H9 (cell line): ENCODE data around the gene IFNA13. TPM values are rescaled to one million over a fixed set of nuclear protein-coding genes. Genes with fewer than 3 reads are reported as not detected.

ENCODE experiments used
- DNase-seq: peaks from one replicate; pipeline ENCODE4 v3.0.0-alpha.2; 2017
- H2AFZ ChIP-seq: one replicate; pipeline ENCODE4 v1.6.1; 2013; ENCODE audit warnings: mild to moderate bottlenecking, low read length, control low read depth, moderate library complexity
- H2AK5ac ChIP-seq: 2 replicates; pipeline ENCODE4 v1.6.1; 2013; ENCODE audit warnings: low read length, control low read depth, mixed read lengths; ENCODE audit not compliant: insufficient read length
- H2BK120ac ChIP-seq: one replicate; pipeline ENCODE4 v1.6.1; 2013; ENCODE audit warnings: low read depth, mild to moderate bottlenecking, low read length, control low read depth, inconsistent platforms; ENCODE audit not compliant: poor library complexity, severe bottlenecking
- H2BK12ac ChIP-seq: 2 replicates; pipeline ENCODE4 v1.6.1; 2013; ENCODE audit warnings: low read length, control low read depth, mixed read lengths, low read depth; ENCODE audit not compliant: insufficient read length
- H2BK15ac ChIP-seq: 2 replicates; pipeline ENCODE4 v1.6.1; 2013; ENCODE audit warnings: low read depth, low read length, control low read depth
- H2BK20ac ChIP-seq: one replicate; pipeline ENCODE4 v1.6.1; 2013; ENCODE audit warnings: low read depth, mild to moderate bottlenecking, low read length, control low read depth, inconsistent platforms; ENCODE audit not compliant: poor library complexity, severe bottlenecking
- H2BK5ac ChIP-seq: 2 replicates; pipeline ENCODE4 v1.6.1; 2013; ENCODE audit warnings: low read length, control low read depth, mixed read lengths; ENCODE audit not compliant: insufficient read length
- H3K14ac ChIP-seq: 2 replicates; pipeline ENCODE4 v1.6.1; 2013; ENCODE audit warnings: low read length, control low read depth; ENCODE audit not compliant: insufficient read depth
- H3K18ac ChIP-seq: 2 replicates; pipeline ENCODE4 v1.6.1; 2013; ENCODE audit warnings: low read depth, mild to moderate bottlenecking, mixed read lengths, low read length, control low read depth; ENCODE audit not compliant: insufficient read length
- H3K23ac ChIP-seq: 2 replicates; pipeline ENCODE4 v1.6.1; 2013; ENCODE audit warnings: low read length, control low read depth, mixed read lengths, low read depth; ENCODE audit not compliant: insufficient read length
- H3K23me2 ChIP-seq: 2 replicates; pipeline ENCODE4 v1.6.1; 2013; ENCODE audit warnings: low read depth, mild to moderate bottlenecking, mixed read lengths, low read length, control low read depth; ENCODE audit not compliant: insufficient read length, poor library complexity, severe bottlenecking
- H3K27ac ChIP-seq: 2 replicates; pipeline ENCODE4 v1.5.1; 2013; ENCODE audit warnings: low read length, control low read depth, mixed read lengths, low read depth; ENCODE audit not compliant: insufficient read length
- H3K27me3 ChIP-seq: 2 replicates; pipeline ENCODE4 v1.6.1; 2013; ENCODE audit warnings: low read length, control low read depth, inconsistent platforms; ENCODE audit not compliant: insufficient read depth
- H3K4ac ChIP-seq: 2 replicates; pipeline ENCODE4 v1.6.1; 2013; ENCODE audit warnings: low read depth, mild to moderate bottlenecking, control low read depth, inconsistent platforms, low read length, moderate library complexity
- H3K4me1 ChIP-seq: 2 replicates; pipeline ENCODE4 v1.6.1; 2013; ENCODE audit warnings: low read length, control low read depth, inconsistent platforms; ENCODE audit not compliant: insufficient read depth
- H3K4me2 ChIP-seq: 2 replicates; pipeline ENCODE4 v1.6.1; 2013; ENCODE audit warnings: low read length, control low read depth, mixed read lengths; ENCODE audit not compliant: insufficient read length, insufficient read depth
- H3K56ac ChIP-seq: 2 replicates; pipeline ENCODE4 v1.6.1; 2013; ENCODE audit warnings: low read depth, mild to moderate bottlenecking, mixed read lengths, low read length, control low read depth; ENCODE audit not compliant: insufficient read length
- H3K79me1 ChIP-seq: 2 replicates; pipeline ENCODE4 v1.6.1; 2013; ENCODE audit warnings: low read depth, mild to moderate bottlenecking, moderate library complexity, low read length, control low read depth, inconsistent platforms; ENCODE audit not compliant: insufficient read depth, poor library complexity, severe bottlenecking
- H3K79me2 ChIP-seq: 2 replicates; pipeline ENCODE4 v1.6.1; 2013; ENCODE audit warnings: low read length, control low read depth, inconsistent platforms; ENCODE audit not compliant: insufficient read depth
- H3K9ac ChIP-seq: 2 replicates; pipeline ENCODE4 v1.6.1; 2013; ENCODE audit warnings: low read length, control low read depth, mixed read lengths; ENCODE audit not compliant: insufficient read length; ENCODE audit errors: extremely low read depth
- H3K9me3 ChIP-seq: one replicate; pipeline ENCODE4 v1.6.1; 2013; ENCODE audit warnings: low read depth, low read length, inconsistent platforms; ENCODE audit not compliant: control insufficient read depth
- H3T11ph ChIP-seq: one replicate; pipeline ENCODE4 v1.6.1; 2013; ENCODE audit warnings: mild to moderate bottlenecking, low read length, control low read depth, inconsistent platforms
- H4K20me1 ChIP-seq: one replicate; pipeline ENCODE4 v1.6.1; 2013; ENCODE audit not compliant: control insufficient read depth, insufficient read length, insufficient read depth
- H4K5ac ChIP-seq: 2 replicates; pipeline ENCODE4 v1.6.1; 2013; ENCODE audit warnings: low read depth, mild to moderate bottlenecking, mixed read lengths, low read length, control low read depth; ENCODE audit not compliant: insufficient read length
- H4K8ac ChIP-seq: replicated peaks from 2 replicates; pipeline ENCODE4 v1.6.1; 2013; ENCODE audit warnings: low read length, control low read depth, mixed read lengths, low read depth; ENCODE audit not compliant: insufficient read length
- H4K91ac ChIP-seq: 2 replicates; pipeline ENCODE4 v1.6.1; 2013; ENCODE audit warnings: low read depth, mild to moderate bottlenecking, moderate library complexity, mixed read lengths, low read length, control low read depth; ENCODE audit not compliant: insufficient read length
- H3K27ac Mint-ChIP-seq, 3 experiments: 2 replicates in 2 of 3; 3 replicates in 1 of 3; pipeline ENCODE4 v1.8.0; 2020 to 2021; ENCODE audit warnings: mixed read lengths in 3 of 3, mild to moderate bottlenecking in 1 of 3, moderate library complexity in 1 of 3
- H3K27me3 Mint-ChIP-seq: 2 replicates; pipeline ENCODE4 v1.8.0; 2021; ENCODE audit warnings: low read depth, mild to moderate bottlenecking, moderate library complexity, mixed read lengths
- H3K36me3 Mint-ChIP-seq, 3 experiments: 2 replicates in 2 of 3; 3 replicates in 1 of 3; pipeline ENCODE4 v1.8.0; 2020 to 2021; ENCODE audit warnings: low read depth in 3 of 3, mixed read lengths in 3 of 3; ENCODE audit not compliant: insufficient read depth in 1 of 3
- H3K4me1 Mint-ChIP-seq, 2 experiments: 2 replicates each; pipeline ENCODE4 v1.8.0; 2020; ENCODE audit warnings: mixed read lengths in 2 of 2
- H3K4me3 Mint-ChIP-seq, 2 experiments: 2 replicates in 1 of 2; 3 replicates in 1 of 2; pipeline ENCODE4 v1.8.0; 2020 to 2021; ENCODE audit warnings: mild to moderate bottlenecking in 2 of 2, mixed read lengths in 2 of 2, moderate library complexity in 1 of 2
- H3K9me3 Mint-ChIP-seq, 2 experiments: 2 replicates in 1 of 2; 3 replicates in 1 of 2; pipeline ENCODE4 v1.8.0; 2020; ENCODE audit warnings: mild to moderate bottlenecking in 2 of 2, mixed read lengths in 2 of 2, moderate library complexity in 1 of 2
- WGBS: extraction: QIAGEN DNeasy Blood & Tissue Kit; methylation state at CpG from one replicate; pipeline ENCODE4 v1.1.7; 2013; ENCODE audit warnings: missing lambda C conversion rate, low lambda C conversion rate, mixed read lengths; ENCODE audit not compliant: insufficient read length; ENCODE audit errors: extremely low coverage; 5-methylcytosine and 5-hydroxymethylcytosine counted together
- total RNA-seq: library from RNA; stranded (reverse); gene quantifications from 2 replicates; pipeline ENCODE4 v1.2.1, GENCODE V29; 2021
- TF ChIP-seq, protein P1 (sequence below): fragments of 200-600 bp; sonication (generic); conservative IDR thresholded peaks from 3 replicates; pipeline ENCODE4 v1.8.0; 2021; ENCODE audit warnings: antibody characterized with exemption, mild to moderate bottlenecking

The IFNA13 gene
- total RNA-seq, 1 experiment from 2014 or later = not detected

- no peaks in the 10 kb centered on the region for H3K27me3 Mint-ChIP-seq
- H3K9me3 Mint-ChIP-seq = no peaks in the 10 kb centered on the region
- no peak overlapping the region for H3K4ac ChIP-seq
- H3K4me1 Mint-ChIP-seq = no peaks in the 10 kb centered on the region
- no peak overlapping the region for H3K14ac ChIP-seq
- H2AFZ ChIP-seq = no peak overlapping the region
- no peaks in the 10 kb centered on the region for H3K23me2 ChIP-seq
- no peaks in the 10 kb centered on the region for H3K79me2 ChIP-seq
- no peak overlapping the region for H4K91ac ChIP-seq
- no peak overlapping the region for H4K8ac ChIP-seq
- H4K5ac ChIP-seq = no peak overlapping the region
- H3K27ac Mint-ChIP-seq = no peak overlapping the region; a peak in 1 of 7 replicates
- no peak overlapping the region for H2BK20ac ChIP-seq
- H2BK120ac ChIP-seq = no peak overlapping the region
- no peak overlapping the region for H3T11ph ChIP-seq
- H3K27me3 ChIP-seq = no peaks in the 10 kb centered on the region
- no peak overlapping the region for H2BK15ac ChIP-seq
- H3K4me3 Mint-ChIP-seq = no peak overlapping the region
- no CpG with 5 or more reads among the region's 5 CpGs for WGBS
- no peak overlapping the region for H2AK5ac ChIP-seq
- no peaks in the 10 kb centered on the region for H3K9me3 ChIP-seq
- H3K9ac ChIP-seq = no peak overlapping the region
- no peak overlapping the region for H3K4me2 ChIP-seq
- H3K79me1 ChIP-seq = no peaks in the 10 kb centered on the region
- no peaks in the 10 kb centered on the region for H4K20me1 ChIP-seq
- no peak overlapping the region for H3K23ac ChIP-seq
- H3K36me3 Mint-ChIP-seq = no peaks in the 10 kb centered on the region
- H3K4me1 ChIP-seq = no peaks in the 10 kb centered on the region
- no peak overlapping the region for H3K56ac ChIP-seq
- H2BK5ac ChIP-seq = no peak overlapping the region
- no peak for DNase-seq
- H3K18ac ChIP-seq = no peak overlapping the region
- no peak overlapping the region for H2BK12ac ChIP-seq
- H3K27ac ChIP-seq = no peak overlapping the region
- TF ChIP-seq, protein P1, sequence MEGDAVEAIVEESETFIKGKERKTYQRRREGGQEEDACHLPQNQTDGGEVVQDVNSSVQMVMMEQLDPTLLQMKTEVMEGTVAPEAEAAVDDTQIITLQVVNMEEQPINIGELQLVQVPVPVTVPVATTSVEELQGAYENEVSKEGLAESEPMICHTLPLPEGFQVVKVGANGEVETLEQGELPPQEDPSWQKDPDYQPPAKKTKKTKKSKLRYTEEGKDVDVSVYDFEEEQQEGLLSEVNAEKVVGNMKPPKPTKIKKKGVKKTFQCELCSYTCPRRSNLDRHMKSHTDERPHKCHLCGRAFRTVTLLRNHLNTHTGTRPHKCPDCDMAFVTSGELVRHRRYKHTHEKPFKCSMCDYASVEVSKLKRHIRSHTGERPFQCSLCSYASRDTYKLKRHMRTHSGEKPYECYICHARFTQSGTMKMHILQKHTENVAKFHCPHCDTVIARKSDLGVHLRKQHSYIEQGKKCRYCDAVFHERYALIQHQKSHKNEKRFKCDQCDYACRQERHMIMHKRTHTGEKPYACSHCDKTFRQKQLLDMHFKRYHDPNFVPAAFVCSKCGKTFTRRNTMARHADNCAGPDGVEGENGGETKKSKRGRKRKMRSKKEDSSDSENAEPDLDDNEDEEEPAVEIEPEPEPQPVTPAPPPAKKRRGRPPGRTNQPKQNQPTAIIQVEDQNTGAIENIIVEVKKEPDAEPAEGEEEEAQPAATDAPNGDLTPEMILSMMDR = no peak
These were observed 47.8 kb upstream of the IFNA13 start for GRCh38 chr9:21415493-21416267.
